SK-N-SH treated with all-trans-retinoic acid at 6 μM for 48 hours (cell line): ENCODE results near the gene GRIK2.

Experiments
- ATAC-seq: fragments of 200-7000 bp; cut with Tn5 transposase; 3 replicates; pipeline ENCODE4 v1.9.1; 2020; ENCODE audit warnings: mild to moderate bottlenecking, moderate library complexity
- ARNTL ChIP-seq: fragments of 450-650 bp; formaldehyde crosslinking; IDR thresholded peaks from 2 replicates; pipeline ENCODE4 v1.5.0; 2020; ENCODE audit warnings: low read depth, mild to moderate bottlenecking, moderate library complexity, borderline replicate concordance
- BACH2 ChIP-seq: fragments of 250-450 bp; sonication (Bioruptor Pico); IDR thresholded peaks from 2 replicates; pipeline ENCODE4 v1.9.0; 2021; ENCODE audit warnings: mild to moderate bottlenecking, borderline replicate concordance
- CSDC2 ChIP-seq: fragments of 250-450 bp; sonication (Bioruptor Pico); IDR thresholded peaks from 2 replicates; pipeline ENCODE4 v1.5.0; 2020; ENCODE audit warnings: mild to moderate bottlenecking, moderate library complexity
- ESRRG ChIP-seq: fragments of 250-450 bp; sonication (Bioruptor Pico); IDR thresholded peaks from 2 replicates; pipeline ENCODE4 v1.6.1; 2021; ENCODE audit warnings: mild to moderate bottlenecking
- GLIS3 ChIP-seq: fragments of 250-450 bp; sonication (Bioruptor Pico); IDR thresholded peaks from 2 replicates; pipeline ENCODE4 v1.5.0; 2020; ENCODE audit warnings: mild to moderate bottlenecking, moderate library complexity
- ISL1 ChIP-seq: fragments of 250-450 bp; sonication (Bioruptor Pico); IDR thresholded peaks from 2 replicates; pipeline ENCODE4 v2.1.2; 2022; ENCODE audit warnings: mild to moderate bottlenecking, moderate library complexity
- OSR1 ChIP-seq: fragments of 250-450 bp; sonication (Bioruptor Pico); IDR thresholded peaks from 2 replicates; pipeline ENCODE4 v1.8.0; 2022; ENCODE audit warnings: moderate library complexity, mild to moderate bottlenecking, inconsistent platforms
- PPARA ChIP-seq: fragments of 250-450 bp; sonication (Bioruptor Pico); IDR thresholded peaks from 2 replicates; pipeline ENCODE4 v1.5.0; 2020; ENCODE audit warnings: mild to moderate bottlenecking, borderline replicate concordance
- RARB ChIP-seq: fragments of 250-450 bp; sonication (Bioruptor Pico); IDR thresholded peaks from 2 replicates; pipeline ENCODE4 v1.8.0; 2021; ENCODE audit warnings: mild to moderate bottlenecking, moderate library complexity
- SNAI2 ChIP-seq: fragments of 250-450 bp; sonication (Bioruptor Pico); IDR thresholded peaks from 2 replicates; pipeline ENCODE4 v1.5.0; 2020; ENCODE audit warnings: mild to moderate bottlenecking, moderate library complexity
- TCF4 ChIP-seq: fragments of 250-450 bp; sonication (Bioruptor Pico); IDR thresholded peaks from 2 replicates; pipeline ENCODE4 v1.8.0; 2021; ENCODE audit warnings: mild to moderate bottlenecking, moderate library complexity, borderline replicate concordance
- TOX ChIP-seq: fragments of 250-450 bp; sonication (Bioruptor Pico); IDR thresholded peaks from 2 replicates; pipeline ENCODE4 v1.8.0; 2021; ENCODE audit warnings: mild to moderate bottlenecking, moderate library complexity, borderline replicate concordance
- ZC3H10 ChIP-seq: fragments of 250-450 bp; sonication (Bioruptor Pico); IDR thresholded peaks from 2 replicates; pipeline ENCODE4 v1.5.1; 2021; ENCODE audit warnings: mild to moderate bottlenecking, moderate library complexity
- ZFP3 ChIP-seq: fragments of 250-450 bp; sonication (Bioruptor Pico); IDR thresholded peaks from 2 replicates; pipeline ENCODE4 v1.5.0; 2020; ENCODE audit warnings: mild to moderate bottlenecking, moderate library complexity
- ZFP30 ChIP-seq: fragments of 450-650 bp; formaldehyde crosslinking; IDR thresholded peaks from 2 replicates; pipeline ENCODE4 v1.5.0; 2022; ENCODE audit warnings: mild to moderate bottlenecking, moderate library complexity
- ZNF565 ChIP-seq: fragments of 450-650 bp; formaldehyde crosslinking; conservative IDR thresholded peaks from 2 replicates; pipeline ENCODE4 v1.5.0; 2020; ENCODE audit warnings: low read depth, mild to moderate bottlenecking, moderate library complexity
- ZNF70 ChIP-seq: fragments of 450-650 bp; formaldehyde crosslinking; IDR thresholded peaks from 2 replicates; pipeline ENCODE4 v1.5.0; 2020; ENCODE audit warnings: mild to moderate bottlenecking, moderate library complexity
- ZNF8 ChIP-seq: fragments of 450-650 bp; formaldehyde crosslinking; IDR thresholded peaks from 2 replicates; pipeline ENCODE4 v1.5.0; 2020; ENCODE audit warnings: mild to moderate bottlenecking, moderate library complexity
- TF ChIP-seq, protein P1 (sequence below): fragments of 250-450 bp; sonication (Bioruptor Pico); IDR thresholded peaks from 2 replicates; pipeline ENCODE4 v1.5.0; 2020; ENCODE audit warnings: mild to moderate bottlenecking, moderate library complexity
- TF ChIP-seq, protein P2 (sequence below): fragments of 250-450 bp; sonication (Bioruptor Pico); IDR thresholded peaks from 2 replicates; pipeline ENCODE4 v1.5.1; 2021; ENCODE audit warnings: mild to moderate bottlenecking, moderate library complexity
- TF ChIP-seq, protein P3 (sequence below): fragments of 250-450 bp; sonication (Bioruptor Pico); IDR thresholded peaks from 2 replicates; pipeline ENCODE4 v1.5.1; 2020; ENCODE audit warnings: low read depth, mild to moderate bottlenecking, moderate library complexity
- TF ChIP-seq, protein P4 (sequence below): fragments of 250-450 bp; sonication (Bioruptor Pico); IDR thresholded peaks from 2 replicates; pipeline ENCODE4 v1.8.0; 2021; ENCODE audit warnings: low read depth, mild to moderate bottlenecking, moderate library complexity, borderline replicate concordance
- TF ChIP-seq, protein P5 (sequence below): fragments of 250-450 bp; sonication (Bioruptor Pico); IDR thresholded peaks from 2 replicates; pipeline ENCODE4 v1.8.0; 2020; ENCODE audit warnings: mild to moderate bottlenecking, moderate library complexity, borderline replicate concordance

GRIK2 gene

DNA sequence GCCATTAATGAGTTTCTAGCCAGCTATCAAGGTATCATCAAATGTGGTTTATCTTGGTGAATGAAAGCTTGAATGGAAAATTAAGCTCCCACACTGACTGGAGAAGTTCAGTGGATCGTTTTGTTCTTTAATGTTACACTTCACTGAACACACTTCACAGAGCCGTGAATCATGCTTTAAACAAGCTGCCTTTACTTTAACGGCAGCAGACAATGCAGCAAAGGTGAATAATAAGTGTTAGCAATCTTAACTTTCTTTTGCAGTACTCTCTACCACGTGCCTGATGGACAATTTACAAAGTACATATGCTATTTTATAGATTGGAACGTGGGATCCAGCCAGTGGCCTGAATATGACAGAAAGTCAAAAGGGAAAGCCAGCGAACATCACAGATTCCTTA lies 424.5 kb downstream of the GRIK2 start:
- no peak for TF ChIP-seq ZNF8 (CRISPR knock-in tag)
- TF ChIP-seq ZNF70 = no peak
- no peak for TF ChIP-seq ZC3H10 (CRISPR knock-in tag)
- TF ChIP-seq, protein P1, sequence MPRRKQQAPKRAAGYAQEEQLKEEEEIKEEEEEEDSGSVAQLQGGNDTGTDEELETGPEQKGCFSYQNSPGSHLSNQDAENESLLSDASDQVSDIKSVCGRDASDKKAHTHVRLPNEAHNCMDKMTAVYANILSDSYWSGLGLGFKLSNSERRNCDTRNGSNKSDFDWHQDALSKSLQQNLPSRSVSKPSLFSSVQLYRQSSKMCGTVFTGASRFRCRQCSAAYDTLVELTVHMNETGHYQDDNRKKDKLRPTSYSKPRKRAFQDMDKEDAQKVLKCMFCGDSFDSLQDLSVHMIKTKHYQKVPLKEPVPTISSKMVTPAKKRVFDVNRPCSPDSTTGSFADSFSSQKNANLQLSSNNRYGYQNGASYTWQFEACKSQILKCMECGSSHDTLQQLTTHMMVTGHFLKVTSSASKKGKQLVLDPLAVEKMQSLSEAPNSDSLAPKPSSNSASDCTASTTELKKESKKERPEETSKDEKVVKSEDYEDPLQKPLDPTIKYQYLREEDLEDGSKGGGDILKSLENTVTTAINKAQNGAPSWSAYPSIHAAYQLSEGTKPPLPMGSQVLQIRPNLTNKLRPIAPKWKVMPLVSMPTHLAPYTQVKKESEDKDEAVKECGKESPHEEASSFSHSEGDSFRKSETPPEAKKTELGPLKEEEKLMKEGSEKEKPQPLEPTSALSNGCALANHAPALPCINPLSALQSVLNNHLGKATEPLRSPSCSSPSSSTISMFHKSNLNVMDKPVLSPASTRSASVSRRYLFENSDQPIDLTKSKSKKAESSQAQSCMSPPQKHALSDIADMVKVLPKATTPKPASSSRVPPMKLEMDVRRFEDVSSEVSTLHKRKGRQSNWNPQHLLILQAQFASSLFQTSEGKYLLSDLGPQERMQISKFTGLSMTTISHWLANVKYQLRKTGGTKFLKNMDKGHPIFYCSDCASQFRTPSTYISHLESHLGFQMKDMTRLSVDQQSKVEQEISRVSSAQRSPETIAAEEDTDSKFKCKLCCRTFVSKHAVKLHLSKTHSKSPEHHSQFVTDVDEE = no peak
- no peak for TF ChIP-seq SNAI2 (CRISPR knock-in tag)
- TF ChIP-seq GLIS3 = no peak
- no peak for TF ChIP-seq ZFP3 (CRISPR knock-in tag)
- TF ChIP-seq BACH2 (CRISPR knock-in tag) = no peak
- no peak for TF ChIP-seq TCF4 (CRISPR knock-in tag)
- no peak for TF ChIP-seq ISL1 (CRISPR knock-in tag)
- TF ChIP-seq ZNF565 (CRISPR knock-in tag) = no peak
- TF ChIP-seq ESRRG (CRISPR knock-in tag) = no peak
- TF ChIP-seq, protein P2, sequence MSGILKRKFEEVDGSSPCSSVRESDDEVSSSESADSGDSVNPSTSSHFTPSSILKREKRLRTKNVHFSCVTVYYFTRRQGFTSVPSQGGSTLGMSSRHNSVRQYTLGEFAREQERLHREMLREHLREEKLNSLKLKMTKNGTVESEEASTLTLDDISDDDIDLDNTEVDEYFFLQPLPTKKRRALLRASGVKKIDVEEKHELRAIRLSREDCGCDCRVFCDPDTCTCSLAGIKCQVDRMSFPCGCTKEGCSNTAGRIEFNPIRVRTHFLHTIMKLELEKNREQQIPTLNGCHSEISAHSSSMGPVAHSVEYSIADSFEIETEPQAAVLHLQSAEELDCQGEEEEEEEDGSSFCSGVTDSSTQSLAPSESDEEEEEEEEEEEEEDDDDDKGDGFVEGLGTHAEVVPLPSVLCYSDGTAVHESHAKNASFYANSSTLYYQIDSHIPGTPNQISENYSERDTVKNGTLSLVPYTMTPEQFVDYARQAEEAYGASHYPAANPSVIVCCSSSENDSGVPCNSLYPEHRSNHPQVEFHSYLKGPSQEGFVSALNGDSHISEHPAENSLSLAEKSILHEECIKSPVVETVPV (CRISPR knock-in tag) = no peak
- TF ChIP-seq ZFP30 (CRISPR knock-in tag) = no peak
- no peak for ATAC-seq

DNA sequence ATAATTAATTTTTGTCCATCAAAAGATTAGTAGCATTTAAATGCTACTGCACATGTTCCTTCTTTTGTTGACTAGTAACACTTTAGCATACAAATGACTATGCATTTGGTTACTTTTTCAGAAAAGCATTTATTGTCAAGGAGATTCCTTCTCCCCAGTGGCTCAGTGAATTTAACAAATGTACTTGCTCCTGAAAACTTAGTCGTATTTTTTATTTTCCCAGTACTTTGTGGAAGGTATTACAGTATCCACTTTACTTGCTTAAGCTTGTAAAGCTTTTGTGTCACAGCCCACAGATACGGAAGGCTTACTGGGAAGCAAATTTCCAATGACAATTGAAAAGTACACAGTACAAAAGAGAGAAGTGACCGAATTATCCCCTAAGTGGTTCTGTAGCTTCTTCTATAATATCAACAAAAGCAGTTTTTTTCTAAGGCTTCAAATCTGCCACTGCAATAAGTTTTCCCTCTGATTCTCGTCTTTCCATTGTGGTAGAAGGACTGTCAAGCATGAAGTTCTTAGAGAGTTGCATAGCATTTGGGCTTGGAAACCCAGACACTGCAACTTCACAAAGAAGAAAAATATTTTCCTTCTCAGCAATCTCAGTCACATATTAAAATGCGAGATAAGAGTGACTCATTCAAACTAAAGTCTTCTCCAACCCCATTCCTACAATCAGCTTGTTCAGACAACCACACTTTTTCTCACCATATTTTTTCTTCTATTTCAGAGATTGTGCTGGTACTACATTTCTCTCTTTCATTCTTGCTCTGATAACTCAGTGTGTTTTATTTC lies 431.2 kb downstream of the GRIK2 start:
- no peak for ATAC-seq
- TF ChIP-seq OSR1 (no peak), BACH2 (CRISPR knock-in tag) (no peak), SNAI2 (CRISPR knock-in tag) (no peak), RARB (CRISPR knock-in tag) (no peak), ESRRG (CRISPR knock-in tag) (no peak), ISL1 (CRISPR knock-in tag) (no peak), ZC3H10 (CRISPR knock-in tag) (no peak), ZNF70 (no peak), CSDC2 (CRISPR knock-in tag) (no peak), ARNTL (CRISPR knock-in tag) (no peak), ZNF565 (CRISPR knock-in tag) (no peak), TOX (CRISPR knock-in tag) (no peak), PPARA (CRISPR knock-in tag) (no peak), TCF4 (CRISPR knock-in tag) (no peak), ZFP30 (CRISPR knock-in tag) (no peak), ZFP3 (CRISPR knock-in tag) (no peak)
- TF ChIP-seq, protein P3, sequence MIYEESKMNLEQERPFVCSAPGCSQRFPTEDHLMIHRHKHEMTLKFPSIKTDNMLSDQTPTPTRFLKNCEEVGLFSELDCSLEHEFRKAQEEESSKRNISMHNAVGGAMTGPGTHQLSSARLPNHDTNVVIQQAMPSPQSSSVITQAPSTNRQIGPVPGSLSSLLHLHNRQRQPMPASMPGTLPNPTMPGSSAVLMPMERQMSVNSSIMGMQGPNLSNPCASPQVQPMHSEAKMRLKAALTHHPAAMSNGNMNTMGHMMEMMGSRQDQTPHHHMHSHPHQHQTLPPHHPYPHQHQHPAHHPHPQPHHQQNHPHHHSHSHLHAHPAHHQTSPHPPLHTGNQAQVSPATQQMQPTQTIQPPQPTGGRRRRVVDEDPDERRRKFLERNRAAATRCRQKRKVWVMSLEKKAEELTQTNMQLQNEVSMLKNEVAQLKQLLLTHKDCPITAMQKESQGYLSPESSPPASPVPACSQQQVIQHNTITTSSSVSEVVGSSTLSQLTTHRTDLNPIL (CRISPR knock-in tag) = no peak
- TF ChIP-seq, protein P4, sequence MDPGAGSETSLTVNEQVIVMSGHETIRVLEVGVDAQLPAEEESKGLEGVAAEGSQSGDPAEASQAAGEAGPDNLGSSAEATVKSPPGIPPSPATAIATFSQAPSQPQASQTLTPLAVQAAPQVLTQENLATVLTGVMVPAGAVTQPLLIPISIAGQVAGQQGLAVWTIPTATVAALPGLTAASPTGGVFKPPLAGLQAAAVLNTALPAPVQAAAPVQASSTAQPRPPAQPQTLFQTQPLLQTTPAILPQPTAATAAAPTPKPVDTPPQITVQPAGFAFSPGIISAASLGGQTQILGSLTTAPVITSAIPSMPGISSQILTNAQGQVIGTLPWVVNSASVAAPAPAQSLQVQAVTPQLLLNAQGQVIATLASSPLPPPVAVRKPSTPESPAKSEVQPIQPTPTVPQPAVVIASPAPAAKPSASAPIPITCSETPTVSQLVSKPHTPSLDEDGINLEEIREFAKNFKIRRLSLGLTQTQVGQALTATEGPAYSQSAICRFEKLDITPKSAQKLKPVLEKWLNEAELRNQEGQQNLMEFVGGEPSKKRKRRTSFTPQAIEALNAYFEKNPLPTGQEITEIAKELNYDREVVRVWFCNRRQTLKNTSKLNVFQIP (CRISPR knock-in tag) = no peak
- TF ChIP-seq, protein P2 (CRISPR knock-in tag) = no peak
- TF ChIP-seq, protein P5, sequence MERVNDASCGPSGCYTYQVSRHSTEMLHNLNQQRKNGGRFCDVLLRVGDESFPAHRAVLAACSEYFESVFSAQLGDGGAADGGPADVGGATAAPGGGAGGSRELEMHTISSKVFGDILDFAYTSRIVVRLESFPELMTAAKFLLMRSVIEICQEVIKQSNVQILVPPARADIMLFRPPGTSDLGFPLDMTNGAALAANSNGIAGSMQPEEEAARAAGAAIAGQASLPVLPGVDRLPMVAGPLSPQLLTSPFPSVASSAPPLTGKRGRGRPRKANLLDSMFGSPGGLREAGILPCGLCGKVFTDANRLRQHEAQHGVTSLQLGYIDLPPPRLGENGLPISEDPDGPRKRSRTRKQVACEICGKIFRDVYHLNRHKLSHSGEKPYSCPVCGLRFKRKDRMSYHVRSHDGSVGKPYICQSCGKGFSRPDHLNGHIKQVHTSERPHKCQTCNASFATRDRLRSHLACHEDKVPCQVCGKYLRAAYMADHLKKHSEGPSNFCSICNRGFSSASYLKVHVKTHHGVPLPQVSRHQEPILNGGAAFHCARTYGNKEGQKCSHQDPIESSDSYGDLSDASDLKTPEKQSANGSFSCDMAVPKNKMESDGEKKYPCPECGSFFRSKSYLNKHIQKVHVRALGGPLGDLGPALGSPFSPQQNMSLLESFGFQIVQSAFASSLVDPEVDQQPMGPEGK (CRISPR knock-in tag) = no peak
